HEK293T (cell line): ENCODE measurements around the gene AMPD3.

ENCODE experiments used
- CTCF ChIA-PET: fragments of 350-600 bp; formaldehyde crosslinking; extraction: SDS; loops from one replicate; lab custom pipeline; 2021; ENCODE audit warnings: antibody characterized with exemption, inconsistent platforms; lab: Yijun Ruan, JAX
- POLR2A ChIA-PET: fragments of 350-600 bp; formaldehyde crosslinking; extraction: SDS; loops from one replicate; lab custom pipeline; 2020; ENCODE audit warnings: antibody characterized with exemption, inconsistent platforms; lab: Yijun Ruan, JAX
- DNase-seq: peaks from one replicate; pipeline ENCODE4 v3.0.0; 2012; ENCODE audit warnings: mixed read lengths; ENCODE audit errors: extremely low spot score
- ARNT ChIP-seq: fragments of 450-650 bp; IDR thresholded peaks from 2 replicates; pipeline ENCODE4 v1.6.1; 2017; ENCODE audit warnings: mild to moderate bottlenecking
- BHLHE40 ChIP-seq: fragments of 450-650 bp; IDR thresholded peaks from 2 replicates; pipeline ENCODE4 v1.6.1; 2016; ENCODE audit warnings: mild to moderate bottlenecking, moderate library complexity, borderline replicate concordance
- CTBP1 ChIP-seq: fragments of 450-650 bp; IDR thresholded peaks from 2 replicates; pipeline ENCODE4 v1.6.1; 2016; ENCODE audit warnings: borderline replicate concordance
- ELF4 ChIP-seq: fragments of 450-650 bp; IDR thresholded peaks from 2 replicates; pipeline ENCODE4 v1.6.1; 2017; ENCODE audit warnings: antibody characterized with exemption
- FOXA1 ChIP-seq: fragments of 450-650 bp; IDR thresholded peaks from 2 replicates; pipeline ENCODE4 v1.6.1; 2016; ENCODE audit warnings: mild to moderate bottlenecking
- FOXK2 ChIP-seq: fragments of 450-650 bp; IDR thresholded peaks from 2 replicates; pipeline ENCODE4 v1.6.1; 2016; ENCODE audit warnings: mild to moderate bottlenecking
- FOXM1 ChIP-seq: fragments of 450-650 bp; IDR thresholded peaks from 2 replicates; pipeline ENCODE4 v1.6.1; 2017; ENCODE audit warnings: mild to moderate bottlenecking, borderline replicate concordance
- HDGF ChIP-seq: fragments of 450-650 bp; IDR thresholded peaks from 2 replicates; pipeline ENCODE4 v1.6.1; 2017; ENCODE audit warnings: antibody characterized with exemption, borderline replicate concordance
- L3MBTL2 ChIP-seq: fragments of 450-650 bp; conservative IDR thresholded peaks from 2 replicates; pipeline ENCODE4 v1.6.1; 2016; ENCODE audit warnings: mild to moderate bottlenecking
- LEF1 ChIP-seq: fragments of 450-650 bp; IDR thresholded peaks from 2 replicates; pipeline ENCODE4 v1.6.1; 2017; ENCODE audit warnings: mild to moderate bottlenecking, borderline replicate concordance
- NFRKB ChIP-seq: fragments of 450-650 bp; IDR thresholded peaks from 2 replicates; pipeline ENCODE4 v1.6.1; 2016; ENCODE audit warnings: mild to moderate bottlenecking, moderate library complexity
- SP1 ChIP-seq: fragments of 450-650 bp; IDR thresholded peaks from 2 replicates; pipeline ENCODE4 v1.6.1; 2017
- SUZ12 ChIP-seq: fragments of 450-650 bp; IDR thresholded peaks from 2 replicates; pipeline ENCODE4 v1.6.1; 2016; ENCODE audit warnings: mild to moderate bottlenecking
- TARDBP ChIP-seq: fragments of 450-650 bp; IDR thresholded peaks from 2 replicates; pipeline ENCODE4 v1.6.1; 2016
- ZNF384 ChIP-seq: fragments of 450-650 bp; IDR thresholded peaks from 2 replicates; pipeline ENCODE4 v1.6.1; 2016
- TF ChIP-seq, protein P1 (sequence below): fragments of 450-650 bp; IDR thresholded peaks from 2 replicates; pipeline ENCODE4 v1.6.1; 2016

Gene AMPD3

DNA sequence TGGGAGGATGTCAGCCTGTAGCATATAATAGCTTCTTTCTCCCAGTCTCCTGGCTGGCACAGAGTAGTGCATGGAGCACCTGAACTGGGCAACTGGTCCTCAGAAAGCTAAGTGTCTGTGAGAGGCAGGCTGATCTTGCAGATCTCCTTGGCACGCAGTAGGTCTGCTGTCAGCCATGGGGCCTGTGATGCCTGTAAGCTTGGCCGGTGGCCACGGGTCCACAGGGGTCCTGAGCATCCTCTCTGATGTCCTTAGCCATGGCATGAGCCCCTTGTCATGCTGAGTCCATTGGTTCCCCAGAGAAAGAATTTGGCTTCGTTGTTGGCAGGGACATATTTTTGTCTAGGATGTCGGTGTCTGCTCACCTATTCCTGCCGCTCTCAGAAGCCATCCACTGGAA is 25.0 kb downstream of the AMPD3 start:
- POLR2A ChIA-PET = no interaction called here

DNA sequence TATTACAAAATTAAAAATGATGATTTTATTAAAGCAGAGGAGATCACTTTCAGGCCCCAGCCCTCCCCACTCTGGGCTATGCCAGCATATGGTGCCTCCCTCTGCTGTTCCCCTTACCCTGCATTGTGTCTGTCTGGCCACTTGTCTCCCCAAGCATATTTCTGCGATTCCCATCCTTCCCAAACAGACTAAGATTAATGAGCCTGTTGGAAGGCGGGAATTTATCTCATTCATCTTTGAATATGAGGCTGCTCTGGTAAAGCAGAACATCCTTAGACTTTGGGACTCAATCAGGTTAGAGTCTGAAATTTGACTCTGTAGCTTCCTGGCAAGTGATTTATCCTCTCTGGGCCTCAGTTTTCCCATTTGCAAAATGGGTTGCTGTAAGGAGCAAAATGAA is 25.7 kb downstream of the AMPD3 start:
- no peak for DNase-seq
- ChIA-PET CTCF (no interaction called here), POLR2A (no interaction called here)
- TF ChIP-seq ARNT = no peak
- no peak for TF ChIP-seq SUZ12
- no peak for TF ChIP-seq NFRKB
- no peak for TF ChIP-seq FOXA1
- no peak for TF ChIP-seq LEF1
- TF ChIP-seq BHLHE40 = no peak
- no peak for TF ChIP-seq L3MBTL2
- TF ChIP-seq FOXM1 = no peak
- no peak for TF ChIP-seq TARDBP
- TF ChIP-seq SP1 = no peak
- TF ChIP-seq ZNF384 = no peak
- TF ChIP-seq, protein P1, sequence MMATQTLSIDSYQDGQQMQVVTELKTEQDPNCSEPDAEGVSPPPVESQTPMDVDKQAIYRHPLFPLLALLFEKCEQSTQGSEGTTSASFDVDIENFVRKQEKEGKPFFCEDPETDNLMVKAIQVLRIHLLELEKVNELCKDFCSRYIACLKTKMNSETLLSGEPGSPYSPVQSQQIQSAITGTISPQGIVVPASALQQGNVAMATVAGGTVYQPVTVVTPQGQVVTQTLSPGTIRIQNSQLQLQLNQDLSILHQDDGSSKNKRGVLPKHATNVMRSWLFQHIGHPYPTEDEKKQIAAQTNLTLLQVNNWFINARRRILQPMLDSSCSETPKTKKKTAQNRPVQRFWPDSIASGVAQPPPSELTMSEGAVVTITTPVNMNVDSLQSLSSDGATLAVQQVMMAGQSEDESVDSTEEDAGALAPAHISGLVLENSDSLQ = no peak
- TF ChIP-seq ELF4 = no peak
- no peak for TF ChIP-seq FOXK2
- TF ChIP-seq HDGF = no peak
- TF ChIP-seq CTBP1 = no peak

More for the DNA sequence above, 25.0 kb downstream of the AMPD3 start:
- CTCF ChIA-PET = no interaction called here
- no peak for DNase-seq
- TF ChIP-seq FOXA1 (no peak), SP1 (no peak), CTBP1 (no peak), SUZ12 (no peak), HDGF (no peak), ARNT (no peak), LEF1 (no peak), NFRKB (no peak), L3MBTL2 (no peak), ELF4 (no peak), TARDBP (no peak), FOXM1 (no peak), BHLHE40 (no peak), FOXK2 (no peak), ZNF384 (no peak)
- TF ChIP-seq, protein P1 = no peak

DNA sequence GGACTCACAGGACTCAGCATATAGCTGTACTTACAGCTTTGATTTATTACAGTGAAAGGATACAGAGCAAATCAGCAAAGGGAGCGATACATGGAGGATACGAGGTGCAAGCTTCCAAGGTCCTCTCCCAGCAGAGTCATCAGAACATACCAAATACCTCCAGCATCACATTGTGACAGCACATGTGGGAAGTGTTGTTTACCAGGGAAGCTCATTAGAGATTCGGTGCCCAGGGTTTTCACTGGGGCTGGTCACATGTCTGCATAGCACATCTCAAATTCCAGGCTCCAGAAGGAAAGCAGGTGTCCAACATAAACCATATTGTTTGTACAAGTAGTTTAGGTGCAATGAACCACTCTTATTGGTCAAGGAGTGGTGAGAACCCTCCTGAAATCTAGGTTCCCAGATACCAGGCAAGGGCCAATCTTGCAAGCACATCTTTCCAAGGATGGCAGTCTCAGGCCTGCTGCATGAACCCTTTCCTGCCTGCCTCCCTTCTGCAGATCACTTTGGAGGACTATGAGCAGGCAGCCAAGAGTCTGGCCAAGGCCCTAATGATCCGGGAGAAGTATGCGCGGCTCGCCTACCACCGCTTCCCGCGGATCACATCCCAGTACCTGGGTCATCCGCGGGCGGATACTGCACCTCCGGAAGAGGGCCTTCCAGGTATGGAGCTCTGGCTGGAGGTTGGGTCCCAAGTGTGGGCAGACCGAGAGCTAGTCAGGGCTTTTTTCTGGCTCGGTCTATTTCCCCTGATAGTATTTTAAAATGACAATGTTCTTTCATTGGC is 26.7 kb downstream of the AMPD3 start:
- TF ChIP-seq HDGF (no peak), FOXM1 (no peak), CTBP1 (no peak), ARNT (no peak), ELF4 (no peak), SP1 (no peak), TARDBP (no peak), BHLHE40 (no peak)
- no peak for DNase-seq
- ChIA-PET CTCF (no interaction called here), POLR2A (no interaction called here)

DNA sequence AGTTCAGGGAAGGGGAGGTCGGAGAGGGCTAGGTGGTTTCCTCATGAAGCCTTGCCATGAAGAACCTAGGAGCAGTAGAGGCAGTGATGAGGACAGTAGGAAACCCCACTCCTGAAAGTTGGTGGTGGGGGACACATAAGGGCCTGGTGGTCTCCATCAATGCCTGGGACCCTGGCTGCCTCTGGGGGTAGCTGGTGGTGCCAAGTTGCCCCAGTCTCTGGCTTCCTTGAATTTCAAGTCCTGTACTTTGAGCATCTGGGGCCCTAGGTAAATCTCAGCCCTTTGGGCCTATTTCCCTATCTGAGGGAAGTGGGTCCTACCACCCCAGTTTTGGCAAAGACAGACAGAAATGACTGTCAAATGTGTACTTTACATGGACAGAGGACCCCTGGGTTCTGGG is 28.1 kb downstream of the AMPD3 start:
- TF ChIP-seq ZNF384 (no peak), SUZ12 (no peak), LEF1 (no peak), HDGF (no peak), FOXK2 (no peak), L3MBTL2 (no peak), TARDBP (no peak), CTBP1 (no peak), FOXA1 (no peak), ARNT (no peak), BHLHE40 (no peak)
- POLR2A ChIA-PET = no interaction called here
- no peak for DNase-seq
- CTCF ChIA-PET = no interaction called here

DNA sequence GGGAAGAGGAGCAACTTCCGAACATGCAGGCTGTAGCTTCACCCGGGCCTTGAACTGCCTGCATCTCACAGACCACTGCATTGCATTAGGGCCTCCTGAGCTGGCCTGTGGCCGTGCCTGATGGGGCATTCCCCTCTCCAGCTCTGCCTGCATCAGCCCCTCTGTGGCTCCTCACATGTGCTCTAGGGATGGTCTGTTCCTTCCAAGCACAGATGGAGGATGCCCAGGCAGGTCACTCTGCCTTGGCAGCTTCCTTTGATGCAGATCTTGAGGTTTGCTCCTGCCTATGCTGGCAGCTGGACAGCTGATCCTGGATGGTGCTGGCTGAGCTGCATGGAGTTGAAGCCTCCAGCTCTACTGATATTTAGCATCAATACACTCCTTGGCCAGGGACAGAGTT is 28.5 kb downstream of the AMPD3 start:
- ChIA-PET POLR2A (no interaction called here), CTCF (no interaction called here)
- no peak for DNase-seq
- TF ChIP-seq TARDBP (no peak), ELF4 (no peak), ZNF384 (no peak), SP1 (no peak), NFRKB (no peak), SUZ12 (no peak), BHLHE40 (no peak), HDGF (no peak)

DNA sequence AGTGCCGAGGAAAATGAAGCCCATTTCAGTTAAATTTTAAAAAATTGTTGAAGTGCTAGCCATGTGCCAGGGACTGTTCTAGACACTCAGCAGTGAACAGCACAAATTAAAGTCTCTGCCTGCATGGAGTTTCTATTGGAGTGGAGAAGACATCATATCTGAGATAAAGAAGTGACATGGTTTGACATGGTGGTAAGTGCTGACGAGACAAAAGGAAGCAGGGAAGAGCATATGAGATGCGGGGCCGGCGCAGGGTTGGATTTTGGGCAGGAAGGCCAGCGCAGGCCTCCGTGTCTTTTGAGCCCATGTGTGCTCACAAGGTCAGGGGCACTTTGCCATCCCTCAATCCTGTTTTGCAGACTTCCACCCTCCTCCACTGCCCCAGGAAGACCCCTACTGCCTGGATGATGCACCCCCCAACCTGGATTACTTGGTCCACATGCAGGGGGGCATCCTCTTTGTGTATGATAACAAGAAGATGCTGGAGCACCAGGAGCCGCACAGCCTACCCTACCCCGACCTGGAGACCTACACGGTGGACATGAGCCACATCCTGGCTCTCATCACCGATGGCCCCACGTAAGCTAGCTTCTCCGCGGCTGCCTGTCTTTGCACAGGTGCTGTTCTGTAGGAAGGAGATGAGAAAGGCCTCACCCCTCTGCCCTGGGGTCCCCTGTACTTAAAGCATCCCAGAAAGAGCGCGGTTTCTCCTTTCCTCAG is 29.6 kb downstream of the AMPD3 start:
- CTCF ChIA-PET = no interaction called here
- DNase-seq = no peak
- POLR2A ChIA-PET = no interaction called here
- TF ChIP-seq SUZ12 (no peak), ARNT (no peak), HDGF (no peak), SP1 (no peak), ELF4 (no peak), FOXM1 (no peak), CTBP1 (no peak), FOXK2 (no peak), FOXA1 (no peak), NFRKB (no peak), TARDBP (no peak), BHLHE40 (no peak), L3MBTL2 (no peak)
- TF ChIP-seq, protein P1 = no peak
